ENCODE results near the gene WSB1. TPM values are rescaled to one million over a fixed set of nuclear protein-coding genes. Genes with fewer than 3 reads are reported as not detected.

The WSB1 gene
- total RNA-seq, 1 donor from 2014 or later: 360 TPM

DNA sequence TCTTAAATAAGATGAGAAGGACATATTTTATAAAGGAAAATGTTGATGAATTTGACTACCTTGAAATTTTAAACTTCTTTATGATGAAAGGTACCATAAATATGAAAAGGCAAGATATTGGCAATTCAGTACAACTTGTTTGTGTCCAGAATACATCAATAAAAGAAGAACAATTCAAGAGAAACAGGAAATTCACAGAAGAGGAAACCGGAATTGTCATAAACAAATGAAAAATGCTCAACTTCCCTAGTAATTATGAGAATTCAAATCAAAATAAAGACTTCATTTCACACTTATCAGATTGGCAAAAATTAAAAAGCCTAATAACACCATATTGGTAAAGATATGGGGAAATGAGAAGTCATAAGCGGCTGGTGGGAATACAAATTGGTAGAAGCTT lies 54.3 kb downstream of the WSB1 start:
- Histone ChIP-seq H3K27me3 (no peaks in the 10 kb centered on the region), H3K9me3 (no peaks in the 10 kb centered on the region), H3K4me3 (peak overlapping the region; percentile 54), H3K27ac (peak overlapping the region; percentile 61), H3K4me1 (peaks cover 33% of the 10 kb centered on the region), H3K36me3 (no peaks in the 10 kb centered on the region)
- intact Hi-C loops (cut with DNase I): no loop called here
- DNase-seq: no peak
- no peak for ATAC-seq
- TF ChIP-seq, protein P1, sequence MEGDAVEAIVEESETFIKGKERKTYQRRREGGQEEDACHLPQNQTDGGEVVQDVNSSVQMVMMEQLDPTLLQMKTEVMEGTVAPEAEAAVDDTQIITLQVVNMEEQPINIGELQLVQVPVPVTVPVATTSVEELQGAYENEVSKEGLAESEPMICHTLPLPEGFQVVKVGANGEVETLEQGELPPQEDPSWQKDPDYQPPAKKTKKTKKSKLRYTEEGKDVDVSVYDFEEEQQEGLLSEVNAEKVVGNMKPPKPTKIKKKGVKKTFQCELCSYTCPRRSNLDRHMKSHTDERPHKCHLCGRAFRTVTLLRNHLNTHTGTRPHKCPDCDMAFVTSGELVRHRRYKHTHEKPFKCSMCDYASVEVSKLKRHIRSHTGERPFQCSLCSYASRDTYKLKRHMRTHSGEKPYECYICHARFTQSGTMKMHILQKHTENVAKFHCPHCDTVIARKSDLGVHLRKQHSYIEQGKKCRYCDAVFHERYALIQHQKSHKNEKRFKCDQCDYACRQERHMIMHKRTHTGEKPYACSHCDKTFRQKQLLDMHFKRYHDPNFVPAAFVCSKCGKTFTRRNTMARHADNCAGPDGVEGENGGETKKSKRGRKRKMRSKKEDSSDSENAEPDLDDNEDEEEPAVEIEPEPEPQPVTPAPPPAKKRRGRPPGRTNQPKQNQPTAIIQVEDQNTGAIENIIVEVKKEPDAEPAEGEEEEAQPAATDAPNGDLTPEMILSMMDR (IDR thresholded peaks at IDR 0.05): no peak

DNA sequence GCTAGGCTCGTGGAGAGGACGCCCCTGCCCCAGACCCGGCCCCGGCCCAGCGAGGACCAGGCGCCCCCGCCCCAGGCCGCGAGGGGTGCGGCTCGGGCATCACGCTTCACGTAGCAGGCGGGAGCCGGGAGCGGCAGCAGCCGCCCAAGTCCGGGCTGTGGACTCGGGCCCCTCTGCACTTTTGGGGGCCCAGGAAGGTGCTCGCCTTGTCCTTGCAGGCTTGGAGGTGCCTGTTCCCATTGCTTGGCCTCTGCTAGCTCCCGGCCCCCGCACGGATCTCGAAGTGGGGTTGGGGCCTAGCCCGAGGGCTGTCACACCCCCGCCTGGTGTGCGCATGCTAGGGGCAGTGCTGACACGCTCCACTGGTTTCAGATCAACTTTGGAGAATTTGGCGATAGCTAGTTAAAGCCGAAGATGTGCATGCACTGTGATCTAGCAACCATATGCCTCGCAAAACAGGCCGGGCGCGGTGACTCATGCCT lies 55.7 kb downstream of the WSB1 start:
- Histone ChIP-seq H3K4me1 (peaks cover 30% of the 10 kb centered on the region), H3K36me3 (no peaks in the 10 kb centered on the region), H3K27me3 (no peaks in the 10 kb centered on the region), H3K27ac (peak overlapping the region; percentile 61), H3K9me3 (no peaks in the 10 kb centered on the region), H3K4me3 (peak overlapping the region; percentile 54)
- TF ChIP-seq, protein P1 (IDR thresholded peaks at IDR 0.05): no peak
- ATAC-seq (no peak), DNase-seq (no peak)
- intact Hi-C loops (cut with DNase I): no loop called here

DNA sequence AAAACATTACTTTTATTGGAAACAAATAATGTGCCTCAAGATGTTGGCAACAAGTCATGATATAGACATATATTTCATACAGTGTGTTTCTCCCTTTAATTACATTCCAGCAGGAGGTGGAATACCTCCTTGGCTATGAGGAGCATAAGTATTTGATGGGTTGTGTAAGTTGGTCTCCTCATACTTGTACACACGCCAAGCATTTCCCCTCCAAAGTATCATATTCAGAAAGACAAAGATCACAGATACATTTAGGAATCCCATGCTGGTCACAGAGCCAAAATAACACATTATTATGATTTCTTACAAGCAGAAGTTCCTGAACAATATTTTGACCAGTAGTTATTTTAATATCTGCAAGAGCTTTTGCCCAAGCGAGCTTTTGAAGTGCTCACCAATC lies 57.8 kb downstream of the WSB1 start:
- no peak overlapping the region for H3K4me3 ChIP-seq
- ATAC-seq (no peak), DNase-seq (no peak)
- no peaks in the 10 kb centered on the region for H3K9me3 ChIP-seq
- intact Hi-C loops (cut with DNase I): no loop called here
- no peaks in the 10 kb centered on the region for H3K27me3 ChIP-seq
- peak overlapping the region; percentile 6 for H3K27ac ChIP-seq
- peaks cover 28% of the 10 kb centered on the region for H3K4me1 ChIP-seq
- no peaks in the 10 kb centered on the region for H3K36me3 ChIP-seq
- TF ChIP-seq, protein P1 (IDR thresholded peaks at IDR 0.05): no peak

DNA sequence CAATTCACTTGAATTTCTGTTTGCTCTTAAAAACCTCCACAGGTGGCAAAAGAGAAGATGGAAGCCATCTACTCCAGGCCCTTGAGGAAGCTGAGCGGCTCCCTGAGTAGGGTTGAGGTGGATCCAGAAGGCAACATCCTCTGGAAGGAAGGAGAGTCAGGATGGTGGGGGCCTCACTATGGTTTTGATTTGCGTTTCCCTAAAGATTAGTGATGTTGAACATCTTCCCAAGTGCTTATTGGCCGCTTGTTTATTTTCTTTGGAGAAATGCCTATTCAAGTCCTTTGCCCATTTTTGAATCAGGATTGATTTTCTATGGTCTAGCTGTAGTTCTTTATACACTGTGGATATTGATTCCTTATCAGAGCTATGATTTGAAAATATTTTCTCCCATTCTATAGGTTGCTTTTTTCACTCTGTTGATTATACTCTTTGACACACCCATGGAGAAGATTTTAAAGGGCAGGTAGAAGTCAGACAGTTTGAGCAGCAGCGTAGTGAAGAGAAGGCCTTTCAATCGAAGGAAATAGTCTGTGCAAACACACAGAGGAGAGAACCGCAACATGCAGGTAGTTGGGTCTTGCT lies 58.6 kb downstream of the WSB1 start:
- ATAC-seq (no peak), DNase-seq (no peak)
- H3K36me3 ChIP-seq: no peaks in the 10 kb centered on the region
- TF ChIP-seq, protein P1 (IDR thresholded peaks at IDR 0.05): no peak
- H3K27me3 ChIP-seq: no peaks in the 10 kb centered on the region
- peak overlapping the region; percentile 69 for H3K4me3 ChIP-seq
- peak overlapping the region; percentile 97 for H3K27ac ChIP-seq
- H3K4me1 ChIP-seq: peaks cover 27% of the 10 kb centered on the region
- intact Hi-C loops (cut with DNase I): no loop called here
- no peaks in the 10 kb centered on the region for H3K9me3 ChIP-seq

DNA sequence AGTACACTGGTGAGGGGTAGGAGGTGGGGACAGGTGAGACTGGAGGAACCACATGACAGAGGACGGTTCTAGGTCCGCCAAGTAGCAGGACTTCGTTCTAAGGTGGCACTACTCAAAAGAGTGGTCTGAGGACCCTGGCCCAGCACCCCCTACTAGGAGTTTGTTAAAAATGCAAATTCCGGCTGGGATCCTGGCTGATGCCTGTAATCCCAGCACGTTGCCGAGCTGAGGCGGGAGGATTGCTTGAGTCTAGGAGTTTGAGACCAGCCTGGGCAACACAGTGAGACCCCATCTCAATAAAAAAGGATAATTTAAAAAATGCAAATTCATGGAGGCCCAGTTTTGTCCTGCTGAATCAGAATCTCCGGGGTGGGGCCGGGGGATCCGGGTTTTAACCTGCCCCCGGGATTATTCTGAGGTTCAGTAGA lies 59.1 kb downstream of the WSB1 start:
- TF ChIP-seq, protein P1 (IDR thresholded peaks at IDR 0.05): no peak
- Histone ChIP-seq H3K4me3 (peak overlapping the region; percentile 69), H3K36me3 (no peaks in the 10 kb centered on the region), H3K4me1 (peaks cover 23% of the 10 kb centered on the region), H3K9me3 (no peaks in the 10 kb centered on the region), H3K27ac (peak overlapping the region; percentile 97), H3K27me3 (no peaks in the 10 kb centered on the region)
- intact Hi-C loops (cut with DNase I): no loop called here
- no peak for ATAC-seq
- DNase-seq: no peak

Measured in upper lobe of right lung (tissue), 1 donor.